ENCODE data around the gene EMP2.

The EMP2 gene

GRCh38 chr16:10607157-10607556 lies 26.8 kb upstream of the EMP2 start (continued):
- no peak for TF ChIP-seq TSHZ2 (CRISPR knock-in tag; IDR thresholded peaks at IDR 0.05)
- TF ChIP-seq TOX (CRISPR knock-in tag; IDR thresholded peaks at IDR 0.05; ENCODE audit: borderline replicate concordance): no peak
- no peak for TF ChIP-seq PPARA (CRISPR knock-in tag; IDR thresholded peaks at IDR 0.05; ENCODE audit: borderline replicate concordance)
- no peak for TF ChIP-seq TCF4 (CRISPR knock-in tag; IDR thresholded peaks at IDR 0.05; ENCODE audit: borderline replicate concordance)
- TF ChIP-seq CSRNP3 (CRISPR knock-in tag; IDR thresholded peaks at IDR 0.05): no peak

- TF ChIP-seq PATZ1 (CRISPR knock-in tag; IDR thresholded peaks at IDR 0.05; ENCODE audit: borderline replicate concordance) (no peak), ZNF565 (CRISPR knock-in tag; conservative IDR thresholded peaks at IDR 0.05; ENCODE audit: low read depth) (no peak), POU6F1 (CRISPR knock-in tag; IDR thresholded peaks at IDR 0.05; ENCODE audit: borderline replicate concordance, low read depth) (no peak), ZFP3 (CRISPR knock-in tag; IDR thresholded peaks at IDR 0.05) (no peak), ZNF8 (CRISPR knock-in tag; IDR thresholded peaks at IDR 0.05) (no peak), CREB5 (CRISPR knock-in tag; IDR thresholded peaks at IDR 0.05; ENCODE audit: low read depth) (no peak), ZNF70 (CRISPR knock-in tag; IDR thresholded peaks at IDR 0.05) (no peak), OSR1 (CRISPR knock-in tag; IDR thresholded peaks at IDR 0.05) (no peak), CSRNP3 (CRISPR knock-in tag; IDR thresholded peaks at IDR 0.05) (no peak), ISL1 (CRISPR knock-in tag; IDR thresholded peaks at IDR 0.05) (no peak), TCF4 (CRISPR knock-in tag; IDR thresholded peaks at IDR 0.05; ENCODE audit: borderline replicate concordance) (no peak), ESRRG (CRISPR knock-in tag; IDR thresholded peaks at IDR 0.05) (no peak), ARNTL (CRISPR knock-in tag; IDR thresholded peaks at IDR 0.05; ENCODE audit: borderline replicate concordance, low read depth) (no peak), GLIS3 (CRISPR knock-in tag; IDR thresholded peaks at IDR 0.05) (no peak), BACH2 (CRISPR knock-in tag; IDR thresholded peaks at IDR 0.05; ENCODE audit: borderline replicate concordance) (no peak), ZC3H10 (CRISPR knock-in tag; IDR thresholded peaks at IDR 0.05) (no peak), ZFP30 (CRISPR knock-in tag; IDR thresholded peaks at IDR 0.05) (no peak), SNAI2 (CRISPR knock-in tag; IDR thresholded peaks at IDR 0.05) (no peak), PPARA (CRISPR knock-in tag; IDR thresholded peaks at IDR 0.05; ENCODE audit: borderline replicate concordance) (no peak), TOX (CRISPR knock-in tag; IDR thresholded peaks at IDR 0.05; ENCODE audit: borderline replicate concordance) (no peak)
- no peak for ATAC-seq
Measured at GRCh38 chr16:10606607-10607006, 26.2 kb upstream of the EMP2 start.

Data from SK-N-SH treated with all-trans-retinoic acid at 6 μM for 48 hours (cell line).